Thymus (tissue), 11 donors: ENCODE results near the gene DLG5. TPM values are rescaled to one million over a fixed set of nuclear protein-coding genes. Genes with fewer than 3 reads are reported as not detected.

Experiments
- DNase-seq, 9 donors: peaks; one replicate each; pipeline ENCODE4 v3.0.0-alpha.2; 2013; ENCODE audit warnings: low spot score in 9 of 9, low read depth in 6 of 9, missing footprints in 1 of 9
- H3K27ac ChIP-seq, 2 donors: one replicate each; pipeline ENCODE4 v1.5.1; 2013; ENCODE audit warnings: control low read depth in 1 of 2, low read depth in 1 of 2, low read length in 1 of 2, mild to moderate bottlenecking in 1 of 2, moderate library complexity in 1 of 2
- H3K27me3 ChIP-seq, 2 donors: one replicate each; pipeline ENCODE4 v1.5.1; 2013; ENCODE audit warnings: low read length in 1 of 2; ENCODE audit not compliant: control insufficient read depth in 2 of 2, insufficient read depth in 1 of 2
- H3K36me3 ChIP-seq, 2 donors: one replicate each; pipeline ENCODE4 v1.5.1; 2013; ENCODE audit warnings: low read length in 1 of 2, mild to moderate bottlenecking in 1 of 2, moderate library complexity in 1 of 2; ENCODE audit not compliant: control insufficient read depth in 2 of 2, insufficient read depth in 2 of 2
- H3K4me1 ChIP-seq, 2 donors: one replicate each; pipeline ENCODE4 v1.5.1; 2013; ENCODE audit warnings: low read length in 2 of 2; ENCODE audit not compliant: control insufficient read depth in 2 of 2, insufficient read depth in 2 of 2
- H3K4me3 ChIP-seq, 2 donors: one replicate each; pipeline ENCODE4 v1.5.1; 2013; ENCODE audit warnings: low read length in 2 of 2, control low read depth in 1 of 2, mild to moderate bottlenecking in 1 of 2
- H3K9me3 ChIP-seq, 2 donors: one replicate each; pipeline ENCODE4 v1.5.1; 2013; ENCODE audit warnings: low read length in 1 of 2, mild to moderate bottlenecking in 1 of 2; ENCODE audit not compliant: control insufficient read depth in 2 of 2, insufficient read depth in 1 of 2
- WGBS: extraction: QIAGEN DNeasy Blood & Tissue Kit; methylation state at CpG from one replicate; pipeline ENCODE4 v1.1.7; 2013; 5-methylcytosine and 5-hydroxymethylcytosine counted together
- polyA plus RNA-seq: library from polyadenylated mRNA; stranded (reverse); fragments of 200-250 nt; gene quantifications from one replicate; pipeline ENCODE4 v1.2.3, GENCODE V29; 2013
- total RNA-seq: library from RNA; stranded (reverse); fragments of 120-200 nt; gene quantifications from one replicate; pipeline ENCODE4 v1.2.4, GENCODE V29; 2013
- donor health status: healthy.

Gene DLG5
- total and polyA plus RNA-seq, 2 donors, result 6.6 to 25.8 TPM

- H3K4me3 ChIP-seq, result no peak overlapping the region
- WGBS, result 80% methylated on average over 4 of the region's 4 CpGs
- H3K27me3 ChIP-seq, result peaks cover 4 to 23% of the 10 kb centered on the region in 2 donors
- no peaks in the 10 kb centered on the region for H3K9me3 ChIP-seq
- no peak for DNase-seq
- H3K36me3 ChIP-seq, result no peaks in the 10 kb centered on the region
- peaks cover 0 to 4% of the 10 kb centered on the region in 2 donors for H3K4me1 ChIP-seq
- no peak overlapping the region for H3K27ac ChIP-seq
Observed at GRCh38 chr10:77920495-77920894, 6.1 kb downstream of the DLG5 start.

GRCh38 chr10:77919713-77920108 lies 6.8 kb downstream of the DLG5 start:
- no peaks in the 10 kb centered on the region for H3K9me3 ChIP-seq
- H3K36me3 ChIP-seq, result no peaks in the 10 kb centered on the region
- no peak overlapping the region for H3K27ac ChIP-seq
- H3K27me3 ChIP-seq, result peaks cover 0 to 15% of the 10 kb centered on the region in 2 donors
- no peak for DNase-seq
- H3K4me3 ChIP-seq, result no peak overlapping the region
- 96% methylated on average over 4 of the region's 4 CpGs for WGBS
- peaks cover 0 to under 1% of the 10 kb centered on the region in 2 donors for H3K4me1 ChIP-seq

- no peak for DNase-seq
- Histone ChIP-seq H3K4me1 (no peaks in the 10 kb centered on the region), H3K27ac (no peak overlapping the region), H3K36me3 (no peaks in the 10 kb centered on the region), H3K9me3 (no peaks in the 10 kb centered on the region), H3K27me3 (no peaks in the 10 kb centered on the region), H3K4me3 (no peak overlapping the region)
- WGBS, result 97% methylated on average over 10 of the region's 10 CpGs
Observed at GRCh38 chr10:77915319-77916105, 11.0 kb downstream of the DLG5 start.

DNA sequence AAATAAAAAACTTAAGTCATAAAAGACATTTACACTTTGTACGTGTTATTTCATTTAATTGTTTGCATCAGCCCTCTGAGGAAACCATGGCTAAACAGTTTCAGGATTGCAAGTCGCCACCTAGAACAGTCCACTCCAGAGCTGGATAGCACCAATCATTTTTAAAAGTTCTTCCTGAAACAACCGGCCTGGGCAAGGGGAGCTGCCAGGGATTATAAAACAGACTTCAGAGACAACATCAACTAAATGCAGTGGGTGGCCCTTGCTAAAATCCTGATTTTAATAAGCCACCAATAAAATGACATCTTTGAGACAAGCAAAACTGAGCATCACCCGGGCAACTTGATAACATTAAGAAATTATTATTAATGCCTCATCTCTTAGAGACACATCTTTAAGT lies 13.5 kb downstream of the DLG5 start:
- Histone ChIP-seq H3K27me3 (no peaks in the 10 kb centered on the region), H3K4me1 (no peaks in the 10 kb centered on the region), H3K36me3 (no peaks in the 10 kb centered on the region), H3K27ac (no peak overlapping the region), H3K4me3 (no peak overlapping the region), H3K9me3 (no peaks in the 10 kb centered on the region)
- 93% methylated on average over 4 of the region's 4 CpGs for WGBS
- DNase-seq, result no peak

DNA sequence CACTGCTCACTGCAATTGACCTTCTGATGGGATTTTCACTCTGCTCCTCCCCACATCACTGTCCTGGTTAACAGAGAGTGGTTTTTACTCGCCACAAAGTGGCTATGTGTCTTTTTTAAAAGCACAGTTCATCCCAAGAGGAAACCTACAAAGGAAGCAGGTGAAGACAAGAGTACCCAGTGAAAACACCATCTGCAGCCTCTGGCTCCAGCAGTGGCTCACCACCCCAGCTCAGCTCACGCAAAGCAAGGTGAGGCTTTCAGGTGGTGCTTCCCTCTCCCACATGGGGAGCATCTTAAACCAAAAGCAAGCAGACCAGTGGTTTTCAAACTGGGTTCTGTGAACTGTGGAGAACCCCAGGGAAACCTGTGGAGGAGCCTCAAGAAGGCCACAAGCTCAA lies 14.0 kb downstream of the DLG5 start:
- H3K4me1 ChIP-seq, result no peaks in the 10 kb centered on the region

DNA sequence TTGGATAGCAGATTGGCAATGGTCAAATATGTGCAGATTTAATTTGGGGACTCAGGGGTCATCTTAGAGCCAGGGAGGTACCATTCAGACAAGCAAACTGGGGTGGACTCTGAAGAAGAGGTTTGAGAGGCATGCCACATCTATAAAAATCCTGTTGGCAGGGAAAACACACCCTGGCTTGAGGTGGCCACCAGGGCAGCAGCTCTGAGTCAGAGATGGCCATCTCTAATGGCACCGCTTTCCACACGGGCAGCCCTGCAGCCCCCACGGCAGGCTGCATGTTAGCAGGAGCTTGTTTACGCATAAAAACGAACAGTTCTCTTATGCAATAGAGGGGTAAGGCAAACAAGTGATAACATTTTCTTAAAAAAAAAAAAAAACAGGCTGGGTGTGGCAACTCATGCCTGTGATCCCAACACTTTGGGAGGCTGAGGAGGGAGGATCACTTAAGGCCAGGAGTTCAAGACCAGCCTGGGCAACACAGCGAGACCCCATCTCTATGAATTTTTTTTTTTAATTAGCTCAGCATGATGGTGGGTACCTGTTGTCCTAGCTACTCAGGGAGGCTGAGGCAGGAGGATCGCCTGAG lies 14.9 kb downstream of the DLG5 start:
- Histone ChIP-seq H3K27me3 (no peaks in the 10 kb centered on the region), H3K4me3 (no peak overlapping the region), H3K27ac (no peak overlapping the region), H3K9me3 (no peaks in the 10 kb centered on the region), H3K36me3 (no peaks in the 10 kb centered on the region), H3K4me1 (no peaks in the 10 kb centered on the region)
- 95% methylated on average over 7 of the region's 7 CpGs for WGBS
- DNase-seq, result no peak

More for the DNA sequence above, 14.0 kb downstream of the DLG5 start:
- H3K4me3 ChIP-seq, result no peak overlapping the region
- no peaks in the 10 kb centered on the region for H3K9me3 ChIP-seq
- no peaks in the 10 kb centered on the region for H3K27me3 ChIP-seq
- no peak overlapping the region for H3K27ac ChIP-seq
- DNase-seq, result no peak
- 4% methylated on average over 2 of the region's 2 CpGs for WGBS
- no peaks in the 10 kb centered on the region for H3K36me3 ChIP-seq

GRCh38 chr10:77910524-77911145 lies 15.9 kb downstream of the DLG5 start:
- no peaks in the 10 kb centered on the region for H3K36me3 ChIP-seq
- 93% methylated on average over 8 of the region's 8 CpGs for WGBS
- H3K27ac ChIP-seq, result no peak overlapping the region
- no peaks in the 10 kb centered on the region for H3K27me3 ChIP-seq
- no peak for DNase-seq
- H3K9me3 ChIP-seq, result no peaks in the 10 kb centered on the region
- H3K4me3 ChIP-seq, result no peak overlapping the region
- H3K4me1 ChIP-seq, result no peaks in the 10 kb centered on the region

- H3K4me3 ChIP-seq, result no peak overlapping the region
- H3K27me3 ChIP-seq, result no peaks in the 10 kb centered on the region
- 76% methylated on average over 11 of the region's 11 CpGs for WGBS
- no peak overlapping the region for H3K27ac ChIP-seq
- DNase-seq, result no peak
- no peaks in the 10 kb centered on the region for H3K36me3 ChIP-seq
- no peaks in the 10 kb centered on the region for H3K4me1 ChIP-seq
- no peaks in the 10 kb centered on the region for H3K9me3 ChIP-seq
Observed at GRCh38 chr10:77909749-77910375, 16.7 kb downstream of the DLG5 start.
